Measurements from ENCODE around the gene ORC5.

- TF ChIP-seq CTCF (IDR thresholded peaks at IDR 0.05; ENCODE audit: poor library complexity) (no peak), EZH2 (IDR thresholded peaks at IDR 0.05; ENCODE audit: borderline replicate concordance) (no peak), EZH2phosphoT487 (IDR thresholded peaks at IDR 0.05; ENCODE audit: low read depth, severe bottlenecking, unreplicated experiment) (no peak)
Observed at GRCh38 chr7:104179178-104179577, 28.6 kb downstream of the ORC5 start.
